Measurements from ENCODE around the gene CRIP2. TPM values are rescaled to one million over a fixed set of nuclear protein-coding genes. Genes with fewer than 3 reads are reported as not detected.

The CRIP2 gene
- total and polyA plus RNA-seq, 2 of the 8 experiments (the other 6 are each of a cell fraction or from before 2014, with no cell fraction given): 4.2 to 13.5 TPM

DNA sequence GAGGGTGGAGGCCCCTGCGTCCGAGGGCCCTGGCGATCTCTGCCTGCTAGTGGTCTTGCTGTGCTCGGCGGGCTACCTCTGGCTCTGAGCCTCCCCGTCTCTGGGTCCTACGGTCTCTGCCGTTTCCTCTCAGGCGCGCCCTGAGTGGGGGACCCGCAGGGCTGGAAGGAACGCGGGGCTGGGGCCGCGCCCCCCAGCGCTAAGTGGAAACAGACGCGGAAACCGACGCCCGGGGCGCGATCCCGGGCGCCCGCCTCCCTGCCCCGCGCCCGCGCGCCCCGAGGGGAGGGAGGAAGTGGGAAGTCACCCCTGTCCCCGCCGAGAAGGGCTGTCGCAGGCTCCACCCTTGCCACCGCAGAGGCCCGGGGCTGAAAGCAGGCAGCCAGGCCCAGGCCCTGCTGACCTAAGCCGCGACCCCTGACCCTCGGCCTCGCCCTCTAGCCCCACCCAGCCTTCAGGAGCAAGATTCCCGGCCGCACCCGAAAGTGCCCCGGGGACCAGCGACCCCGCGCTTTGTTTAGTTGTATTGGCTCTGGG lies 12.9 kb downstream of the CRIP2 start:
- Histone ChIP-seq H3K9ac (replicated peaks in 1 of 4; ENCODE audit: extremely low read depth in 1 of 4, low read depth in 3 of 4, low read length in 3 of 4) (no peak overlapping the region; a peak in 1 of 7 replicates), H2BK15ac (ENCODE audit: low read length) (no peak overlapping the region), H3K14ac (ENCODE audit: insufficient read length) (no peak overlapping the region), H4K91ac (replicated peaks; ENCODE audit: insufficient read length, low read length) (no peak overlapping the region), H2BK5ac (ENCODE audit: low read depth, low read length) (no peak overlapping the region), H3K27me3 (replicated peaks in 1 of 4; ENCODE audit: control insufficient read depth in 3 of 4, extremely low read depth in 1 of 4, insufficient read depth in 3 of 4, low read length in 3 of 4) (peaks cover 30 to 65% (median 54%) of the 10 kb centered on the region in 4 experiments), H4K5ac (ENCODE audit: insufficient read length, low read depth, low read length) (no peak overlapping the region), H3K27ac (ENCODE audit: low read depth, low read length) (no peak overlapping the region), H3K79me2 (ENCODE audit: control insufficient read depth in 1 of 2, insufficient read depth in 2 of 2, low read length in 2 of 2) (no peaks in the 10 kb centered on the region), H2BK20ac (ENCODE audit: low read length) (no peak overlapping the region), H2AK5ac (ENCODE audit: low read depth, low read length) (no peak overlapping the region), H3K23me2 (ENCODE audit: low read depth, low read length) (peaks cover 9% of the 10 kb centered on the region; the same call in 1 of the 2 replicates), H2BK12ac (ENCODE audit: low read depth, low read length) (no peak overlapping the region), H3K79me1 (ENCODE audit: low read depth, low read length) (no peaks in the 10 kb centered on the region), H3K9me3 (ENCODE audit: insufficient read depth in 2 of 2, low read depth in 1 of 2, low read length in 1 of 2) (no peaks in the 10 kb centered on the region), H2BK120ac (replicated peaks; ENCODE audit: low read depth, low read length) (no peak overlapping the region), H3K36me3 (ENCODE audit: control insufficient read depth in 2 of 4, insufficient read depth in 4 of 4, low read length in 3 of 4) (no peaks in the 10 kb centered on the region; a peak in 1 of 8 replicates), H4K20me1 (replicated peaks in 1 of 2; ENCODE audit: control insufficient read depth in 1 of 2, insufficient read depth in 2 of 2, low read length in 2 of 2) (peaks cover 0 to 14% of the 10 kb centered on the region in 2 experiments), H3K18ac (ENCODE audit: extremely low read depth, low read length) (no peak overlapping the region; the same call in 1 of the 2 replicates), H4K8ac (ENCODE audit: extremely low read depth, insufficient read depth, low read length) (peak overlapping the region; percentile 68; the same call in 1 of the 2 replicates), H3K4ac (replicated peaks; ENCODE audit: insufficient read length, low read depth, low read length) (no peak overlapping the region), H3K4me2 (ENCODE audit: insufficient read depth in 1 of 2, low read depth in 2 of 2, low read length in 2 of 2) (peak overlapping the region; percentile 53 to 75), H3K23ac (ENCODE audit: insufficient read length) (no peak overlapping the region), H3K4me3 (ENCODE audit: extremely low read depth in 1 of 4, insufficient read depth in 2 of 4, low read depth in 3 of 4, low read length in 4 of 4) (peak overlapping the region; percentile 21 to 61 (median 24); a peak in 7 of 8 replicates), H3K4me1 (replicated peaks in 1 of 4; ENCODE audit: control insufficient read depth in 3 of 4, insufficient read depth in 4 of 4, low read length in 3 of 4) (peaks cover 0 to 20% (median 5%) of the 10 kb centered on the region in 4 experiments; a peak in 5 of 7 replicates), H3K56ac (replicated peaks; ENCODE audit: insufficient read length, low read depth, low read length) (no peak overlapping the region), H2AFZ (ENCODE audit: low read length) (no peak overlapping the region)
- 22% methylated on average over 28 of the region's 48 CpGs; no CpG with 5 or more reads in 1 of the 2 experiments for WGBS, 2 experiments (ENCODE audit: extremely low coverage in 1 of 2, insufficient coverage in 1 of 2, insufficient read length in 1 of 2, insufficient replicate concordance in 2 of 2, low coverage in 1 of 2, low lambda C conversion rate in 2 of 2, missing lambda C conversion rate in 1 of 2)
- ChIA-PET CTCF (ENCODE audit: partially characterized antibody) (interaction anchor here (1.7 kb wide), 1 partner anchor 283 kb away, joined by 4 read pairs; no protein-coding TSS in a partner anchor), POLR2A (ENCODE audit: partially characterized antibody) (no interaction called here)
- DNase-seq (ENCODE audit: low read depth in 1 of 2, low spot score in 2 of 2) (peak in 1 of 2 experiments; percentile 52), FAIRE-seq (no peak)
- TF ChIP-seq NANOG (IDR thresholded peaks at IDR 0.05; ENCODE audit: insufficient read depth, low read depth, low read length, poor library complexity, severe bottlenecking) (no peak), EZH2 (IDR thresholded peaks at IDR 0.05; ENCODE audit: low read depth, low read length, severe bottlenecking) (peak; percentile 45), SUZ12 (IDR thresholded peaks at IDR 0.05; ENCODE audit: low read length) (peak; percentile 28; the same call in 1 of the 2 replicates)
